GM21737 (cell line): ENCODE results near the gene HSBP1L1.
"Not testable (repeated sequence)": the region's sequence is repeated elsewhere in the genome, so short reads cannot be mapped to it uniquely, and the experiment has no call there.

ENCODE experiments used
- ATAC-seq: cut with Tn5 transposase; IDR thresholded peaks from one replicate; pipeline ENCODE4 v1.9.1; 2021; ENCODE audit warnings: mild to moderate bottlenecking, moderate library complexity; ENCODE audit not compliant: unreplicated experiment

The HSBP1L1 gene

GRCh38 chr18:79960161-79960801 is 4.2 kb upstream of the HSBP1L1 start:
- not testable (repeated sequence) for ATAC-seq

- no peak for ATAC-seq
These were observed 3.4 kb upstream of the HSBP1L1 start for GRCh38 chr18:79960921-79961526.

GRCh38 chr18:79961527-79962291 is 2.7 kb upstream of the HSBP1L1 start:
- ATAC-seq: no peak

- ATAC-seq: no peak
These were observed 2.1 kb upstream of the HSBP1L1 start for GRCh38 chr18:79962311-79962710.

GRCh38 chr18:79962835-79963657 is 1.4 kb upstream of the HSBP1L1 start:
- peak; percentile 37 for ATAC-seq

- no peak for ATAC-seq
These were observed 649 bp upstream of the HSBP1L1 start for GRCh38 chr18:79963658-79964329.

GRCh38 chr18:79965119-79965902 is 868 bp downstream of the HSBP1L1 start:
- no peak for ATAC-seq

- no peak for ATAC-seq
These were observed 6.1 kb downstream of the HSBP1L1 start for GRCh38 chr18:79970419-79971133.

- no peak for ATAC-seq
These were observed 6.9 kb downstream of the HSBP1L1 start for GRCh38 chr18:79971211-79971952.

GRCh38 chr18:79971986-79972385 is 7.5 kb downstream of the HSBP1L1 start:
- no peak for ATAC-seq

GRCh38 chr18:79972720-79973119 is 8.3 kb downstream of the HSBP1L1 start:
- ATAC-seq: no peak

- no peak for ATAC-seq
These were observed 9.1 kb downstream of the HSBP1L1 start for GRCh38 chr18:79973517-79973916.

GRCh38 chr18:79974025-79974654 is 9.7 kb downstream of the HSBP1L1 start:
- no peak for ATAC-seq

- no peak for ATAC-seq
These were observed 10.6 kb downstream of the HSBP1L1 start for GRCh38 chr18:79975043-79975442.

GRCh38 chr18:79975985-79976680 is 11.7 kb downstream of the HSBP1L1 start:
- ATAC-seq: no peak

- ATAC-seq: no peak
These were observed 15.4 kb downstream of the HSBP1L1 start for GRCh38 chr18:79979843-79980242.

GRCh38 chr18:79980585-79980984 is 16.1 kb downstream of the HSBP1L1 start:
- no peak for ATAC-seq
